HEK293 (cell line): ENCODE data around the gene CDK2.
A peak's percentile ranks its signal among the peaks of the same experiment; 100 is the strongest.

Source experiments
- CTCF ChIA-PET: fragments of 350-600 bp; formaldehyde crosslinking; extraction: SDS; loops from one replicate; lab custom pipeline; 2021; ENCODE audit warnings: antibody characterized with exemption; lab: Yijun Ruan, JAX
- POLR2A ChIA-PET: fragments of 300-600 bp; formaldehyde crosslinking; extraction: SDS; loops from one replicate; lab custom pipeline; 2020; ENCODE audit warnings: antibody characterized with exemption, inconsistent platforms; lab: Yijun Ruan, JAX
- H3K27ac ChIP-seq: fragments of 200-500 bp; sonication (Bioruptor generic); 2 replicates; pipeline ENCODE4 v1.5.1; 2014; ENCODE audit warnings: low read depth, low read length, control low read depth, inconsistent platforms; ENCODE audit errors: extremely low read depth
- H3K36me3 ChIP-seq, 2 experiments: fragments of 200-500 bp in 1 of 2; sonication (Bioruptor generic) in 1 of 2; 1 replicate in 1 of 2; 2 replicates in 1 of 2; pipeline ENCODE4 v1.5.1; 2014 to 2017; ENCODE audit warnings: inconsistent platforms in 2 of 2, low read length in 2 of 2; ENCODE audit not compliant: control insufficient read depth in 2 of 2, insufficient read depth in 1 of 2
- H3K4me1 ChIP-seq: fragments of 200-500 bp; sonication (Bioruptor generic); 2 replicates; pipeline ENCODE4 v1.5.1; 2014; ENCODE audit warnings: mild to moderate bottlenecking, low read length, inconsistent platforms; ENCODE audit not compliant: control insufficient read depth, insufficient read depth
- H3K4me3 ChIP-seq: 2 replicates; pipeline ENCODE4 v1.5.1; 2011; ENCODE audit warnings: low read depth, mild to moderate bottlenecking, control low read depth, low read length, moderate library complexity
- H3K9me3 ChIP-seq: fragments of 200-500 bp; sonication (Bioruptor generic); 2 replicates; pipeline ENCODE4 v1.5.1; 2014; ENCODE audit warnings: low read depth, low read length, inconsistent platforms; ENCODE audit not compliant: control insufficient read depth, insufficient read depth
- BCL11A ChIP-seq: fragments of 450-650 bp; formaldehyde crosslinking; IDR thresholded peaks from 2 replicates; pipeline ENCODE4 v1.5.1; 2016; ENCODE audit warnings: low read depth, missing biosample characterization, missing genetic modification characterization
- KLF17 ChIP-seq: fragments of 450-650 bp; formaldehyde crosslinking; IDR thresholded peaks from 2 replicates; pipeline ENCODE4 v1.5.1; 2016; ENCODE audit warnings: missing biosample characterization, missing genetic modification characterization
- KLF7 ChIP-seq: fragments of 450-650 bp; formaldehyde crosslinking; IDR thresholded peaks from 2 replicates; pipeline ENCODE4 v1.5.1; 2016; ENCODE audit warnings: missing biosample characterization, missing genetic modification characterization, borderline replicate concordance
- KLF8 ChIP-seq: fragments of 450-650 bp; formaldehyde crosslinking; IDR thresholded peaks from 2 replicates; pipeline ENCODE4 v1.5.1; 2016; ENCODE audit warnings: missing biosample characterization, missing genetic modification characterization
- KLF9 ChIP-seq: fragments of 450-650 bp; formaldehyde crosslinking; IDR thresholded peaks from 2 replicates; pipeline ENCODE4 v1.5.1; 2016; ENCODE audit warnings: missing biosample characterization, missing genetic modification characterization, low read depth
- PRDM1 ChIP-seq: fragments of 450-650 bp; formaldehyde crosslinking; IDR thresholded peaks from 2 replicates; pipeline ENCODE4; 2016; ENCODE audit warnings: missing biosample characterization, missing genetic modification characterization
- PRDM2 ChIP-seq: fragments of 450-650 bp; formaldehyde crosslinking; IDR thresholded peaks from 2 replicates; pipeline ENCODE4 v1.5.1; 2016; ENCODE audit warnings: missing biosample characterization, missing genetic modification characterization, borderline replicate concordance
- WT1 ChIP-seq: fragments of 450-650 bp; formaldehyde crosslinking; IDR thresholded peaks from 2 replicates; pipeline ENCODE4 v1.5.1; 2016; ENCODE audit warnings: missing biosample characterization, missing genetic modification characterization
- ZBTB26 ChIP-seq: fragments of 450-650 bp; formaldehyde crosslinking; optimal IDR thresholded peaks from 2 replicates; pipeline ENCODE3; 2016; ENCODE audit warnings: missing biosample characterization, mild to moderate bottlenecking, missing genetic modification characterization
- ZBTB49 ChIP-seq: fragments of 450-650 bp; formaldehyde crosslinking; IDR thresholded peaks from 2 replicates; pipeline ENCODE4 v1.5.1; 2016; ENCODE audit warnings: missing biosample characterization, missing genetic modification characterization, low read depth
- ZNF10 ChIP-seq: fragments of 450-650 bp; formaldehyde crosslinking; IDR thresholded peaks from 2 replicates; pipeline ENCODE4 v1.5.1; 2017; ENCODE audit warnings: missing biosample characterization, missing genetic modification characterization
- ZNF112 ChIP-seq: fragments of 450-650 bp; formaldehyde crosslinking; IDR thresholded peaks from 2 replicates; pipeline ENCODE4 v1.5.0; 2017; ENCODE audit warnings: missing biosample characterization, missing genetic modification characterization
- ZNF132 ChIP-seq: fragments of 450-650 bp; formaldehyde crosslinking; IDR thresholded peaks from 2 replicates; pipeline ENCODE4 v1.5.1; 2017; ENCODE audit warnings: missing biosample characterization, missing genetic modification characterization, borderline replicate concordance
- ZNF133 ChIP-seq: fragments of 450-650 bp; formaldehyde crosslinking; IDR thresholded peaks from 2 replicates; pipeline ENCODE4 v1.5.1; 2016; ENCODE audit warnings: missing biosample characterization, missing genetic modification characterization
- ZNF138 ChIP-seq: fragments of 450-650 bp; formaldehyde crosslinking; IDR thresholded peaks from 2 replicates; pipeline ENCODE4 v1.5.1; 2016; ENCODE audit warnings: missing biosample characterization, missing genetic modification characterization, borderline replicate concordance
- ZNF157 ChIP-seq: fragments of 450-650 bp; formaldehyde crosslinking; IDR thresholded peaks from 2 replicates; pipeline ENCODE4 v1.5.1; 2016; ENCODE audit warnings: missing biosample characterization, missing genetic modification characterization
- ZNF239 ChIP-seq: fragments of 450-650 bp; formaldehyde crosslinking; IDR thresholded peaks from 2 replicates; pipeline ENCODE4 v1.5.1; 2016; ENCODE audit warnings: missing biosample characterization, missing genetic modification characterization
- ZNF311 ChIP-seq: fragments of 450-650 bp; formaldehyde crosslinking; IDR thresholded peaks from 2 replicates; pipeline ENCODE4 v1.5.1; 2017; ENCODE audit warnings: missing biosample characterization, missing genetic modification characterization, borderline replicate concordance
- ZNF366 ChIP-seq: fragments of 450-650 bp; formaldehyde crosslinking; conservative IDR thresholded peaks from 2 replicates; pipeline ENCODE4 v1.5.1; 2016; ENCODE audit warnings: missing biosample characterization, missing genetic modification characterization
- ZNF433 ChIP-seq: fragments of 450-650 bp; formaldehyde crosslinking; IDR thresholded peaks from 2 replicates; pipeline ENCODE4 v1.5.1; 2016; ENCODE audit warnings: missing biosample characterization, missing genetic modification characterization, low read depth
- ZNF510 ChIP-seq: fragments of 450-650 bp; formaldehyde crosslinking; IDR thresholded peaks from 2 replicates; pipeline ENCODE4 v1.5.1; 2018; ENCODE audit warnings: mild to moderate bottlenecking, missing genetic modification characterization, missing biosample characterization; ENCODE audit not compliant: insufficient replicate concordance
- ZNF514 ChIP-seq: fragments of 450-650 bp; formaldehyde crosslinking; IDR thresholded peaks from 2 replicates; pipeline ENCODE4 v1.5.1; 2016; ENCODE audit warnings: missing biosample characterization, missing genetic modification characterization
- ZNF610 ChIP-seq: fragments of 450-650 bp; formaldehyde crosslinking; IDR thresholded peaks from 2 replicates; pipeline ENCODE4 v1.5.1; 2016; ENCODE audit warnings: missing biosample characterization, missing genetic modification characterization, borderline replicate concordance

Gene CDK2

GRCh38 chr12:55925870-55926737 lies 40.5 kb upstream of the CDK2 start (continued):
- TF ChIP-seq PRDM1 (tag by site-specific recombination) (peak; percentile 88), ZNF366 (tag by site-specific recombination) (peak; percentile 91; the same call in 1 of the 2 replicates), ZNF311 (no peak), BCL11A (peak; percentile 92; the same call in 1 of the 2 replicates), KLF9 (tag by site-specific recombination) (no peak), ZNF138 (no peak)

- CTCF ChIA-PET, result interaction anchor here (0.5 to 3.4 kb wide), 31 partner anchors 10 to 1936 kb away, joined by 3 to 28 read pairs (median 3); partner anchors contain the start of genes DNAJC14, ORMDL2, RAB5B and SARNP
- Histone ChIP-seq H3K4me1 (peaks cover 4% of the 10 kb centered on the region; the same call in 1 of the 2 replicates), H3K9me3 (no peaks in the 10 kb centered on the region), H3K36me3 (peaks cover 14 to 19% of the 10 kb centered on the region in 2 experiments; a peak in 2 of 3 replicates), H3K27ac (peak overlapping the region; percentile 94), H3K4me3 (peak overlapping the region; percentile 80)
- POLR2A ChIA-PET, result interaction anchor here (0.6 to 4.4 kb wide), 9 partner anchors 13 to 188 kb away, joined by 4 to 42 read pairs (median 9); partner anchors contain the start of genes DNAJC14, ORMDL2, RAB5B and SARNP
- no peak for TF ChIP-seq PRDM2
- TF ChIP-seq ZNF10 (tag by site-specific recombination), result no peak
- TF ChIP-seq ZBTB26 (tag by site-specific recombination), result peak; percentile 47
- TF ChIP-seq KLF7, result peak; percentile 33; the same call in 1 of the 2 replicates
- TF ChIP-seq ZNF133 (tag by site-specific recombination), result no peak
- peak; percentile 74 for TF ChIP-seq KLF8 (tag by site-specific recombination)
- TF ChIP-seq ZNF433 (tag by site-specific recombination), result 0 out of 2 replicates have a peak, but pooled peaks have one; percentile 6
- TF ChIP-seq ZBTB49 (tag by site-specific recombination), result no peak
- TF ChIP-seq ZNF514 (tag by site-specific recombination), result no peak
- TF ChIP-seq ZNF132, result no peak
- no peak for TF ChIP-seq ZNF239 (tag by site-specific recombination)
- TF ChIP-seq KLF17 (tag by site-specific recombination), result 0 out of 2 replicates have a peak, but pooled peaks have one; percentile 59
- TF ChIP-seq ZNF157 (tag by site-specific recombination), result no peak
- no peak for TF ChIP-seq ZNF112 (tag by site-specific recombination)
- TF ChIP-seq WT1, result no peak
- 0 out of 2 replicates have a peak, but pooled peaks have one; percentile 10 for TF ChIP-seq ZNF610 (tag by site-specific recombination)
- no peak for TF ChIP-seq ZNF510 (tag by site-specific recombination)
These were observed 39.7 kb upstream of the CDK2 start for GRCh38 chr12:55926738-55927587.
